ENCODE data around the gene FBXO17. TPM values are rescaled to one million over a fixed set of nuclear protein-coding genes. Genes with fewer than 3 reads are reported as not detected.

Gene FBXO17
- total RNA-seq, 1 experiment from 2014 or later: 16.8 TPM

DNA sequence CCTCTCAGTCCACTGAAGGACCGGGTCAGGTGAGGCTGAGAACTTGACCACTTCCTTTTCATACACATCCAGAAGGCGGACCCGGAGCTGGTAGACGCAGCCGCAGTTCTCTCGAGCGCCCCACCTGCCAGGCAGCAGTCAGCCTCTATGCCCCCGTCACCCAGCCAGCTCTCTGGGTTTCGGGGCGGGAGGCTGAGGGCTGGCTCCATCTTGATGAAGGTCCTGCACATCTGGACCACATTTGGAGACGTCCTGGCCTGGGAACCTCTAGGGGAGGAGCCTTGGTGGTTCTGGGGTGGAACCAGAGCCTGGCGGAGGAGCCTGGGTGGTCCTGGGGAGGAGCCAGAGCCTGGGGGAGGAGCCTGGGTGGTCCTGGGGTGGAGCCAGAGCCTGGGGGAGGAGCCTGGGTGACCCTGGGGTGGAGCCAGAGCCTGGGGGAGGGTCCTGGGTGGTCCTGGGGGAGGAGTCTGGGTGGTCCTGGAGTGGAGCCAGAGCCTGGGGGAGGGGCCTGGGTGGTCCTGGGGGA is 30.5 kb downstream of the FBXO17 start:
- no peak for ATAC-seq
- Mint-ChIP-seq H3K4me1 (peaks cover 2% of the 10 kb centered on the region), H3K9me3 (peaks cover 4% of the 10 kb centered on the region; the same call in 1 of the 2 replicates), H3K4me3 (no peak overlapping the region), H3K36me3 (peaks cover 5% of the 10 kb centered on the region), H3K27me3 (ENCODE audit: low read depth) (peaks cover 20% of the 10 kb centered on the region), H3K27ac (no peak overlapping the region)
- TF ChIP-seq, protein P1, sequence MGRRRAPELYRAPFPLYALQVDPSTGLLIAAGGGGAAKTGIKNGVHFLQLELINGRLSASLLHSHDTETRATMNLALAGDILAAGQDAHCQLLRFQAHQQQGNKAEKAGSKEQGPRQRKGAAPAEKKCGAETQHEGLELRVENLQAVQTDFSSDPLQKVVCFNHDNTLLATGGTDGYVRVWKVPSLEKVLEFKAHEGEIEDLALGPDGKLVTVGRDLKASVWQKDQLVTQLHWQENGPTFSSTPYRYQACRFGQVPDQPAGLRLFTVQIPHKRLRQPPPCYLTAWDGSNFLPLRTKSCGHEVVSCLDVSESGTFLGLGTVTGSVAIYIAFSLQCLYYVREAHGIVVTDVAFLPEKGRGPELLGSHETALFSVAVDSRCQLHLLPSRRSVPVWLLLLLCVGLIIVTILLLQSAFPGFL (CRISPR knock-in tag; IDR thresholded peaks at IDR 0.05; ENCODE audit: borderline replicate concordance): no peak
- TF ChIP-seq IRF2 (CRISPR knock-in tag; IDR thresholded peaks at IDR 0.05; ENCODE audit: borderline replicate concordance, low read depth) (no peak), GTF2I (CRISPR knock-in tag; conservative IDR thresholded peaks at IDR 0.05) (no peak), HMGA2 (CRISPR knock-in tag; IDR thresholded peaks at IDR 0.05) (no peak), TEAD1 (CRISPR knock-in tag; IDR thresholded peaks at IDR 0.05) (no peak), ZNF263 (CRISPR knock-in tag; IDR thresholded peaks at IDR 0.05; ENCODE audit: low read depth) (no peak), ZNF423 (CRISPR knock-in tag; IDR thresholded peaks at IDR 0.05) (no peak), TCF7 (CRISPR knock-in tag; IDR thresholded peaks at IDR 0.05; ENCODE audit: low read depth) (no peak), ZNF121 (CRISPR knock-in tag; IDR thresholded peaks at IDR 0.05) (no peak), ZNF219 (CRISPR knock-in tag; IDR thresholded peaks at IDR 0.05; ENCODE audit: borderline replicate concordance) (no peak), KAT7 (CRISPR knock-in tag; IDR thresholded peaks at IDR 0.05; ENCODE audit: borderline replicate concordance) (no peak)
- TF ChIP-seq, protein P2, sequence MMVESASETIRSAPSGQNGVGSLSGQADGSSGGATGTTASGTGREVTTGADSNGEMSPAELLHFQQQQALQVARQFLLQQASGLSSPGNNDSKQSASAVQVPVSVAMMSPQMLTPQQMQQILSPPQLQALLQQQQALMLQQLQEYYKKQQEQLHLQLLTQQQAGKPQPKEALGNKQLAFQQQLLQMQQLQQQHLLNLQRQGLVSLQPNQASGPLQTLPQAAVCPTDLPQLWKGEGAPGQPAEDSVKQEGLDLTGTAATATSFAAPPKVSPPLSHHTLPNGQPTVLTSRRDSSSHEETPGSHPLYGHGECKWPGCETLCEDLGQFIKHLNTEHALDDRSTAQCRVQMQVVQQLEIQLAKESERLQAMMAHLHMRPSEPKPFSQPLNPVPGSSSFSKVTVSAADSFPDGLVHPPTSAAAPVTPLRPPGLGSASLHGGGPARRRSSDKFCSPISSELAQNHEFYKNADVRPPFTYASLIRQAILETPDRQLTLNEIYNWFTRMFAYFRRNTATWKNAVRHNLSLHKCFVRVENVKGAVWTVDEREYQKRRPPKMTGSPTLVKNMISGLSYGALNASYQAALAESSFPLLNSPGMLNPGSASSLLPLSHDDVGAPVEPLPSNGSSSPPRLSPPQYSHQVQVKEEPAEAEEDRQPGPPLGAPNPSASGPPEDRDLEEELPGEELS (CRISPR knock-in tag; IDR thresholded peaks at IDR 0.05): no peak
- TF ChIP-seq, protein P3, sequence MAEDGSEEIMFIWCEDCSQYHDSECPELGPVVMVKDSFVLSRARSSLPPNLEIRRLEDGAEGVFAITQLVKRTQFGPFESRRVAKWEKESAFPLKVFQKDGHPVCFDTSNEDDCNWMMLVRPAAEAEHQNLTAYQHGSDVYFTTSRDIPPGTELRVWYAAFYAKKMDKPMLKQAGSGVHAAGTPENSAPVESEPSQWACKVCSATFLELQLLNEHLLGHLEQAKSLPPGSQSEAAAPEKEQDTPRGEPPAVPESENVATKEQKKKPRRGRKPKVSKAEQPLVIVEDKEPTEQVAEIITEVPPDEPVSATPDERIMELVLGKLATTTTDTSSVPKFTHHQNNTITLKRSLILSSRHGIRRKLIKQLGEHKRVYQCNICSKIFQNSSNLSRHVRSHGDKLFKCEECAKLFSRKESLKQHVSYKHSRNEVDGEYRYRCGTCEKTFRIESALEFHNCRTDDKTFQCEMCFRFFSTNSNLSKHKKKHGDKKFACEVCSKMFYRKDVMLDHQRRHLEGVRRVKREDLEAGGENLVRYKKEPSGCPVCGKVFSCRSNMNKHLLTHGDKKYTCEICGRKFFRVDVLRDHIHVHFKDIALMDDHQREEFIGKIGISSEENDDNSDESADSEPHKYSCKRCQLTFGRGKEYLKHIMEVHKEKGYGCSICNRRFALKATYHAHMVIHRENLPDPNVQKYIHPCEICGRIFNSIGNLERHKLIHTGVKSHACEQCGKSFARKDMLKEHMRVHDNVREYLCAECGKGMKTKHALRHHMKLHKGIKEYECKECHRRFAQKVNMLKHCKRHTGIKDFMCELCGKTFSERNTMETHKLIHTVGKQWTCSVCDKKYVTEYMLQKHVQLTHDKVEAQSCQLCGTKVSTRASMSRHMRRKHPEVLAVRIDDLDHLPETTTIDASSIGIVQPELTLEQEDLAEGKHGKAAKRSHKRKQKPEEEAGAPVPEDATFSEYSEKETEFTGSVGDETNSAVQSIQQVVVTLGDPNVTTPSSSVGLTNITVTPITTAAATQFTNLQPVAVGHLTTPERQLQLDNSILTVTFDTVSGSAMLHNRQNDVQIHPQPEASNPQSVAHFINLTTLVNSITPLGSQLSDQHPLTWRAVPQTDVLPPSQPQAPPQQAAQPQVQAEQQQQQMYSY (CRISPR knock-in tag; IDR thresholded peaks at IDR 0.05): no peak
- TF ChIP-seq, protein P4, sequence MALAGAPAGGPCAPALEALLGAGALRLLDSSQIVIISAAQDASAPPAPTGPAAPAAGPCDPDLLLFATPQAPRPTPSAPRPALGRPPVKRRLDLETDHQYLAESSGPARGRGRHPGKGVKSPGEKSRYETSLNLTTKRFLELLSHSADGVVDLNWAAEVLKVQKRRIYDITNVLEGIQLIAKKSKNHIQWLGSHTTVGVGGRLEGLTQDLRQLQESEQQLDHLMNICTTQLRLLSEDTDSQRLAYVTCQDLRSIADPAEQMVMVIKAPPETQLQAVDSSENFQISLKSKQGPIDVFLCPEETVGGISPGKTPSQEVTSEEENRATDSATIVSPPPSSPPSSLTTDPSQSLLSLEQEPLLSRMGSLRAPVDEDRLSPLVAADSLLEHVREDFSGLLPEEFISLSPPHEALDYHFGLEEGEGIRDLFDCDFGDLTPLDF (CRISPR knock-in tag; IDR thresholded peaks at IDR 0.05): no peak
- TF ChIP-seq, protein P5, sequence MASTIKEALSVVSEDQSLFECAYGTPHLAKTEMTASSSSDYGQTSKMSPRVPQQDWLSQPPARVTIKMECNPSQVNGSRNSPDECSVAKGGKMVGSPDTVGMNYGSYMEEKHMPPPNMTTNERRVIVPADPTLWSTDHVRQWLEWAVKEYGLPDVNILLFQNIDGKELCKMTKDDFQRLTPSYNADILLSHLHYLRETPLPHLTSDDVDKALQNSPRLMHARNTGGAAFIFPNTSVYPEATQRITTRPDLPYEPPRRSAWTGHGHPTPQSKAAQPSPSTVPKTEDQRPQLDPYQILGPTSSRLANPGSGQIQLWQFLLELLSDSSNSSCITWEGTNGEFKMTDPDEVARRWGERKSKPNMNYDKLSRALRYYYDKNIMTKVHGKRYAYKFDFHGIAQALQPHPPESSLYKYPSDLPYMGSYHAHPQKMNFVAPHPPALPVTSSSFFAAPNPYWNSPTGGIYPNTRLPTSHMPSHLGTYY (CRISPR knock-in tag; IDR thresholded peaks at IDR 0.05): no peak
- TF ChIP-seq, protein P6, sequence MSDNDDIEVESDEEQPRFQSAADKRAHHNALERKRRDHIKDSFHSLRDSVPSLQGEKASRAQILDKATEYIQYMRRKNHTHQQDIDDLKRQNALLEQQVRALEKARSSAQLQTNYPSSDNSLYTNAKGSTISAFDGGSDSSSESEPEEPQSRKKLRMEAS (CRISPR knock-in tag; IDR thresholded peaks at IDR 0.05): no peak
- TF ChIP-seq, protein P7, sequence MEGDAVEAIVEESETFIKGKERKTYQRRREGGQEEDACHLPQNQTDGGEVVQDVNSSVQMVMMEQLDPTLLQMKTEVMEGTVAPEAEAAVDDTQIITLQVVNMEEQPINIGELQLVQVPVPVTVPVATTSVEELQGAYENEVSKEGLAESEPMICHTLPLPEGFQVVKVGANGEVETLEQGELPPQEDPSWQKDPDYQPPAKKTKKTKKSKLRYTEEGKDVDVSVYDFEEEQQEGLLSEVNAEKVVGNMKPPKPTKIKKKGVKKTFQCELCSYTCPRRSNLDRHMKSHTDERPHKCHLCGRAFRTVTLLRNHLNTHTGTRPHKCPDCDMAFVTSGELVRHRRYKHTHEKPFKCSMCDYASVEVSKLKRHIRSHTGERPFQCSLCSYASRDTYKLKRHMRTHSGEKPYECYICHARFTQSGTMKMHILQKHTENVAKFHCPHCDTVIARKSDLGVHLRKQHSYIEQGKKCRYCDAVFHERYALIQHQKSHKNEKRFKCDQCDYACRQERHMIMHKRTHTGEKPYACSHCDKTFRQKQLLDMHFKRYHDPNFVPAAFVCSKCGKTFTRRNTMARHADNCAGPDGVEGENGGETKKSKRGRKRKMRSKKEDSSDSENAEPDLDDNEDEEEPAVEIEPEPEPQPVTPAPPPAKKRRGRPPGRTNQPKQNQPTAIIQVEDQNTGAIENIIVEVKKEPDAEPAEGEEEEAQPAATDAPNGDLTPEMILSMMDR (IDR thresholded peaks at IDR 0.05): no peak
- DNase-seq (ENCODE audit: low spot score): peak; percentile 29
- CTCF ChIA-PET: interaction anchor here (0.9 to 2.1 kb wide), 2 partner anchors 12 to 14 kb away, joined by 3 to 11 read pairs; partner anchors contain the start of genes MRPS12 and SARS2
- POLR2A ChIA-PET: no interaction called here

Data from WTC11 (cell line).